ENCODE results near the gene APPL1.

DNA sequence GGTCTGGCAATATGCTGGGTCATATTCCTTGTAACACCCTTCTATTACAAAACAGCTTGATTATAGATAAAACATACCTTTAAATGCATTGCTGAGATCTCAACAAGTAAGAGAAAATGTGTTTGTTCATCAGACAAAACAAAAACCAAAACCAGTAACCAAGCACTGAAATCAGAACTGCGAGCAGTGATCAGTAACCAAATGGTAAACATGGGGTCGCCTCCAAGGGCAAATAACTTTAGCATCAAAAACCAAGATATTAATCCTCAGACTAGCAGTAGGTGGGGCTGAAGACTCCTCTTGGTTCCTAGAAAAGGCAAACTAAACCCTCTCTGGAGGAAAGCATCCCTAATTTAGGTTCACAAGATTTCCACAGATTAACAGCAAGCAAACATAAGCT, 21.1 kb upstream of the APPL1 start:
- TF ChIP-seq CTCF (IDR thresholded peaks at IDR 0.05), result no peak
- TF ChIP-seq EP300 (IDR thresholded peaks at IDR 0.05), result no peak

Data from ovary (tissue), 3 donors.